T-cell (primary cell): Measurements from ENCODE around the gene IGLL5. TPM values are rescaled to one million over a fixed set of nuclear protein-coding genes. Genes with fewer than 3 reads are reported as not detected.

Source experiments
- ATAC-seq, 4 experiments: fragments of 200-7000 bp in 3 of 4; fragments of 150-1000 bp in 1 of 4; cut with Tn5 transposase; replicated peaks in 1 of 4; 1 replicate in 3 of 4; 2 replicates in 1 of 4; pipeline ENCODE4 v1.10.0; 2021; ENCODE audit warnings: moderate library complexity in 3 of 4, mild to moderate bottlenecking in 2 of 4, moderate number of reproducible peaks in 1 of 4
- CTCF ChIA-PET, 2 donors: fragments of 300-600 bp; sonication (Branson Sonifier 250); formaldehyde crosslinking; loops; one replicate each; lab custom pipeline; 2022; ENCODE audit warnings: antibody characterized with exemption in 2 of 2; lab: Charles Lee
- POLR2A ChIA-PET, 2 donors: fragments of 300-600 bp; sonication (Branson Sonifier 250); formaldehyde crosslinking; loops; one replicate each; lab custom pipeline; 2022; ENCODE audit warnings: antibody characterized with exemption in 2 of 2; lab: Charles Lee
- DNase-seq, 35 experiments: peaks; one replicate each; pipeline versions ENCODE4 v3.0.0 to v3.0.0-alpha.2; 2013 to 2023
- H3K27ac ChIP-seq: one replicate; pipeline ENCODE4 v1.5.1; 2013; ENCODE audit warnings: low read length
- H3K27me3 ChIP-seq, 2 experiments: replicated peaks in 1 of 2; 1 replicate in 1 of 2; 2 replicates in 1 of 2; pipeline versions ENCODE4 v1.6.1 to v1.7.0; 2013; ENCODE audit warnings: low read length in 1 of 2, mixed read lengths in 1 of 2; ENCODE audit not compliant: control insufficient read depth in 2 of 2, insufficient read depth in 2 of 2; ENCODE audit errors: extremely low read depth in 1 of 2
- H3K36me3 ChIP-seq, 2 donors: 1 replicate in 1 of 2; 2 replicates in 1 of 2; pipeline versions ENCODE4 v1.6.1 to v1.7.0; 2013; ENCODE audit warnings: low read length in 1 of 2; ENCODE audit not compliant: control insufficient read depth in 2 of 2, insufficient read depth in 1 of 2; ENCODE audit errors: extremely low read depth in 1 of 2
- H3K4me1 ChIP-seq, 2 experiments: 1 replicate in 1 of 2; 2 replicates in 1 of 2; pipeline versions ENCODE4 v1.6.1 to v1.7.0; 2013; ENCODE audit warnings: low read length in 2 of 2, mixed read lengths in 1 of 2; ENCODE audit not compliant: insufficient read depth in 2 of 2, control insufficient read depth in 1 of 2; ENCODE audit errors: extremely low read depth in 1 of 2
- H3K4me3 ChIP-seq, 2 donors: 1 replicate in 1 of 2; 2 replicates in 1 of 2; pipeline versions ENCODE4 v1.5.1 to v1.7.0; 2013; ENCODE audit warnings: mild to moderate bottlenecking in 2 of 2, low read length in 1 of 2, moderate library complexity in 1 of 2; ENCODE audit not compliant: control insufficient read depth in 1 of 2; ENCODE audit errors: extremely low read depth in 1 of 2
- H3K9me3 ChIP-seq: 2 replicates; pipeline ENCODE4 v1.7.0; 2013
- H3K27ac Mint-ChIP-seq, 2 donors: one replicate each; pipeline ENCODE4 v1.8.0; 2020 to 2021; ENCODE audit warnings: mild to moderate bottlenecking in 2 of 2, mixed read lengths in 2 of 2
- H3K27me3 Mint-ChIP-seq, 2 donors: one replicate each; pipeline ENCODE4 v1.8.0; 2021 to 2022; ENCODE audit warnings: mixed read lengths in 2 of 2
- H3K36me3 Mint-ChIP-seq: one replicate; pipeline ENCODE4 v1.8.0; 2021; ENCODE audit warnings: mixed read lengths
- H3K4me1 Mint-ChIP-seq, 3 donors: one replicate each; pipeline ENCODE4 v1.8.0; 2020 to 2022; ENCODE audit warnings: mixed read lengths in 3 of 3, mild to moderate bottlenecking in 1 of 3
- H3K4me3 Mint-ChIP-seq, 3 donors: one replicate each; pipeline ENCODE4 v1.8.0; 2020 to 2022; ENCODE audit warnings: mild to moderate bottlenecking in 3 of 3, mixed read lengths in 3 of 3, moderate library complexity in 3 of 3
- H3K9me3 Mint-ChIP-seq, 3 donors: one replicate each; pipeline ENCODE4 v1.8.0; 2020 to 2022; ENCODE audit warnings: mixed read lengths in 3 of 3
- WGBS: methylation state at CpG from one replicate; pipeline ENCODE4 v1.1.5; 2013; ENCODE audit warnings: missing lambda C conversion rate; ENCODE audit not compliant: insufficient coverage; 5-methylcytosine and 5-hydroxymethylcytosine counted together
- total RNA-seq, 35 experiments: library from RNA in 6 of 35; stranded (reverse) in 6 of 35; fragments of 120-200 nt in 1 of 35; gene quantifications; one replicate each; pipeline versions ENCODE4 v1.2.1 to v1.2.4 and lab custom pipeline; 2013 to 2026

IGLL5 gene
- total RNA-seq, 5 donors from 2014 or later (not counting 1 experiment from before 2014, with no cell fraction given) = 0.35 to 2.9 (median 2.1) TPM

DNA sequence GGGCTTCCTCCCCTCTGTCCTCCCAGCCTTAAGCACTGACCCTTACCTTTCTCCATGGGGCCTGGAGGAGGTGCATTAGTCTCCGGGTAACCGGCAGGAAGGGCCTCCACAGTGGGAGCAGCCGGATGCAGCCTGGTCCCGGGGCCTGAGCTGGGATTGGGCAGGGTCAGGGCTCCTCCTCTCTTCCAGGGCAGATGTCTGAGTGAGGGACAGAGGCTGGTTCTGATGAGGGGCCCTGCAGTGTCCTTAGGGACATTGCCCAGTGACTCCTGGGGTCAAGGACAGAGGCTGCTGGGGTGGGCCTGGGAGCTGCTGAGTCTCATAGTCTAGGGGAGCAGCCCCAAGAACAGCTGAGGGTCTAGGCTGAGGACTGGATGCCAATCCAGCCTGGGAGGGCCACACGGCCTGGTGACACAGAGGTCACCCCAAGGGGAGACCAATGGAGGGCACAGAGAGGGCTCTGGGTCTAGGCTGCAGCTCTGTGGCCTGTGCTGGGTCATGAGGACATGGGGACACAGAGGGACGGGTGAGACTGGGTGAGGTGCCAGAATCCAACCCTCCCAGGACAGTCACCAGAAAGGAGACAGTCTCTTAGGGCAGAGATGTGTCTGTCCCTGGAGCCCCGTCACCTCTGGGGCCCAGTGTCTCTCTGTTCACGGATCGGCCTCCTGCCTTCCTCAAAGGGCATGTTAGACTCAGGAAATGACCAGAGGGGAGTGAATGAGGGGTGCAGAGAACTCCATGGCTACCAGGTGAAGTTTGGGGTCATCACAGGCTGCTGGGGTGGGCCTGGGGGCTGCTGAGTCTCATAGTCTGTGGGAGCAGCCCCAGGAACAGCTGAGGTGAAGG is 6.5 kb downstream of the IGLL5 start:
- Mint-ChIP-seq H3K4me1 (no peaks in the 10 kb centered on the region), H3K4me3 (no peak overlapping the region), H3K27ac (no peak overlapping the region), H3K9me3 (no peaks in the 10 kb centered on the region), H3K27me3 (peaks cover 14 to 26% of the 10 kb centered on the region in 2 donors), H3K36me3 (no peaks in the 10 kb centered on the region)
- Histone ChIP-seq H3K9me3 (no peaks in the 10 kb centered on the region), H3K36me3 (no peaks in the 10 kb centered on the region), H3K27ac (no peak overlapping the region), H3K4me1 (peaks cover 0 to 5% of the 10 kb centered on the region in 2 experiments), H3K27me3 (peaks cover 0 to 30% of the 10 kb centered on the region in 2 experiments), H3K4me3 (no peak overlapping the region)
- DNase-seq = no peak
- CTCF ChIA-PET = no interaction called here
- POLR2A ChIA-PET = no interaction called here
- WGBS = 81% methylated on average over 9 of the region's 9 CpGs
- ATAC-seq = no peak

GRCh38 chr22:22894740-22895731 is 7.4 kb downstream of the IGLL5 start:
- Mint-ChIP-seq H3K27me3 (peaks cover 14 to 24% of the 10 kb centered on the region in 2 donors), H3K4me1 (no peaks in the 10 kb centered on the region), H3K36me3 (no peaks in the 10 kb centered on the region), H3K9me3 (no peaks in the 10 kb centered on the region), H3K4me3 (no peak overlapping the region), H3K27ac (no peak overlapping the region)
- no peak for DNase-seq
- ATAC-seq = no peak
- Histone ChIP-seq H3K4me1 (peaks cover 0 to 5% of the 10 kb centered on the region in 2 experiments), H3K27me3 (peaks cover 0 to 30% of the 10 kb centered on the region in 2 experiments), H3K27ac (no peak overlapping the region), H3K4me3 (no peak overlapping the region), H3K36me3 (no peaks in the 10 kb centered on the region), H3K9me3 (no peaks in the 10 kb centered on the region)
- POLR2A ChIA-PET = no interaction called here
- WGBS = 57% methylated on average over 9 of the region's 17 CpGs
- CTCF ChIA-PET = no interaction called here

DNA sequence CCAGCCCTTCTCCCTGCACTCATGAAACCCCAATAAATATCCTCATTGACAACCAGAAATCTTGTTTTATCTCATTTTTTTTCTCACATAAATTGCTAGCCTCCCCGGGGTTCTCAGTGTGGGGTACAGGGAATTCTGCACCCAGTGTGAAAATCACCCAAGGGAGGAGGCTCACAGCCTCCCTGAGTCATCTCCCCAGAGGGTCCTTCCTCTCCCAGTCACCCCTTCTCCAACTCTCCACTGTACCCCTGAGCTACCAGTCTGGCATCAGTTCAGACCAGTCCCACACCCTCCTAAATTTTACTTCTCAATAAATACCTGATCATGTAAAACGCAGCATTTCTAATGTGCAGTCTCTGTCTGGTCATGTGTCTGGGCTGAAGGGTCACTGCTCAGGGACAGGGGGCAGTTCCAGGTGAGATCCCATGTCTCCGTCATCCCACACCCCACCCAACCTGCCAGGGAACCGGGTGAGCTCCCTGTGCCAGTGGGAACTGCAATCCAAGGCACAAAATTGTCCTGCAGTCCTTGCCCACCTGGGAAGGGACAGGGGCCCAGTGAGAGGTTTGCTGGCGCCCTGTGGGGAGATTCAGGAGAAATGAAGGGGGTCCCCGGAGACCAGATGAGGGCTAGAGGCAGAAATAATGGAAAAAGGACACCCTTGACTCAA is 8.3 kb downstream of the IGLL5 start:
- no peaks in the 10 kb centered on the region for H3K9me3 ChIP-seq
- Mint-ChIP-seq H3K4me3 (no peak overlapping the region), H3K27ac (no peak overlapping the region), H3K4me1 (no peaks in the 10 kb centered on the region), H3K36me3 (no peaks in the 10 kb centered on the region), H3K27me3 (peaks cover 14 to 24% of the 10 kb centered on the region in 2 donors), H3K9me3 (no peaks in the 10 kb centered on the region)
- ATAC-seq (no peak), DNase-seq (no peak)
- ChIA-PET POLR2A (no interaction called here), CTCF (no interaction called here)
- peaks cover 0 to 5% of the 10 kb centered on the region in 2 experiments for H3K4me1 ChIP-seq
- no peaks in the 10 kb centered on the region for H3K36me3 ChIP-seq
- peaks cover 0 to 30% of the 10 kb centered on the region in 2 experiments for H3K27me3 ChIP-seq
- no peak overlapping the region for H3K27ac ChIP-seq
- 89% methylated on average over 3 of the region's 6 CpGs for WGBS
- H3K4me3 ChIP-seq = no peak overlapping the region

DNA sequence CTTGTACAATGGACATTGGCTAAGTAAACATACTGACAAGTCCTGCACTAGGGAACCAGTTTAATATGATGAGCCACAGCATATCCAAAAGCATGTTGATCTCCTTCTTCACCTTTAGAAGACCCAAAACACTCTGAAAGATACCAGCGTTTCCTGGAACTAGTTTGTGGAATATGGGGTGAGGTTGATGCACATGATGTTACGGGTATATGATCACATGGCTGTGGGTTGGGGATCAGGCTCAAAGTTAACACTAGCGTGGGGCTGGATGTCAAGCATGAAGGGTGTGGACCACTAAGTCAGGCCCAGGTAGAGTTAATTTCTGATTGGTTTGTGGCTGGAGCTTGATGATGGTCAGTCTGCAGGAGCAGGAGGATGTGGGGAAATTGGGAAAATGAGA is 9.0 kb downstream of the IGLL5 start:
- no peak overlapping the region for H3K27ac Mint-ChIP-seq
- DNase-seq (no peak), ATAC-seq (no peak)
- no peaks in the 10 kb centered on the region for H3K9me3 ChIP-seq
- peaks cover 14 to 24% of the 10 kb centered on the region in 2 donors for H3K27me3 Mint-ChIP-seq
- H3K4me3 Mint-ChIP-seq = no peak overlapping the region
- peaks cover 0 to 33% of the 10 kb centered on the region in 2 experiments for H3K27me3 ChIP-seq
- H3K36me3 ChIP-seq = no peaks in the 10 kb centered on the region
- CTCF ChIA-PET = no interaction called here
- H3K36me3 Mint-ChIP-seq = no peaks in the 10 kb centered on the region
- no peaks in the 10 kb centered on the region for H3K4me1 Mint-ChIP-seq
- no peaks in the 10 kb centered on the region for H3K9me3 Mint-ChIP-seq
- no peak overlapping the region for H3K27ac ChIP-seq
- no peak overlapping the region for H3K4me3 ChIP-seq
- WGBS = 69% methylated on average over 2 of the region's 3 CpGs
- H3K4me1 ChIP-seq = peaks cover 0 to 5% of the 10 kb centered on the region in 2 experiments
- POLR2A ChIA-PET = no interaction called here

DNA sequence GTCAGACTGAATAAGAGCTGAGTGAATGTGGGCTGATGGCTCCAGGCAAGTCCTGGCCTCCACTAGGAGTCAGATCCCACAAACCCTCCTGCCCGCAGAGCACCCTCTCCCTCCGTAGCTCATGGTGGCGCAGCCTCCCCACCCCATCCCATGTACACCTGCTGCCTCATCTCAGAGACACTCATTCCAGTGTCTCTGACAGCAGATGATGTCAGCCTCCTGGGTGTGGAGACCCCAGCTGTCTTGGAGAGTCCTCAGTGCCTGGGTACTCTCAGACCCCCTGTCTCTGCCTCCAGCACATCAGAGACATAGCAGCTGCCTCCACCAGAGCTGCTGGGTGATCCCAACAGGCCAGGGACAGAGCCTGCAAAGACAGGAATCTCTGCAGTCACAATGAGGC is 9.5 kb downstream of the IGLL5 start:
- no peaks in the 10 kb centered on the region for H3K4me1 Mint-ChIP-seq
- no peaks in the 10 kb centered on the region for H3K9me3 Mint-ChIP-seq
- WGBS = 84% methylated on average over 3 of the region's 3 CpGs
- H3K4me3 Mint-ChIP-seq = no peak overlapping the region
- Histone ChIP-seq H3K4me3 (no peak overlapping the region), H3K9me3 (no peaks in the 10 kb centered on the region), H3K4me1 (peaks cover 0 to 5% of the 10 kb centered on the region in 2 experiments), H3K27me3 (peaks cover 0 to 34% of the 10 kb centered on the region in 2 experiments), H3K36me3 (no peaks in the 10 kb centered on the region), H3K27ac (no peak overlapping the region)
- H3K27ac Mint-ChIP-seq = no peak overlapping the region
- ChIA-PET CTCF (no interaction called here), POLR2A (no interaction called here)
- ATAC-seq (no peak), DNase-seq (no peak)
- peaks cover 14 to 24% of the 10 kb centered on the region in 2 donors for H3K27me3 Mint-ChIP-seq
- H3K36me3 Mint-ChIP-seq = no peaks in the 10 kb centered on the region

- ChIA-PET POLR2A (no interaction called here), CTCF (no interaction called here)
- no peaks in the 10 kb centered on the region for H3K36me3 ChIP-seq
- peaks cover 0 to 38% of the 10 kb centered on the region in 2 experiments for H3K27me3 ChIP-seq
- H3K4me3 ChIP-seq = no peak overlapping the region
- no peak overlapping the region for H3K27ac ChIP-seq
- H3K36me3 Mint-ChIP-seq = no peaks in the 10 kb centered on the region
- no peak for DNase-seq
- H3K4me1 Mint-ChIP-seq = no peaks in the 10 kb centered on the region
- no peaks in the 10 kb centered on the region for H3K9me3 Mint-ChIP-seq
- no peaks in the 10 kb centered on the region for H3K9me3 ChIP-seq
- H3K4me1 ChIP-seq = peaks cover 0 to 5% of the 10 kb centered on the region in 2 experiments
- peaks cover 6 to 17% of the 10 kb centered on the region in 2 donors for H3K27me3 Mint-ChIP-seq
- no peak overlapping the region for H3K4me3 Mint-ChIP-seq
- WGBS = 66% methylated on average over 2 of the region's 5 CpGs
- ATAC-seq = no peak
- H3K27ac Mint-ChIP-seq = no peak overlapping the region
Measured at GRCh38 chr22:22897947-22898346, 10.3 kb downstream of the IGLL5 start.
